HepG2 (cell line): Measurements from ENCODE around the gene HACL1.

ENCODE experiments used
- ATF2 ChIP-seq: sonication (generic); formaldehyde crosslinking; IDR thresholded peaks from 2 replicates; pipeline ENCODE4 v1.4.0; 2020; ENCODE audit warnings: missing genetic modification reagents
- KDM1A ChIP-seq: IDR thresholded peaks from 2 replicates; pipeline ENCODE4 v1.6.1; 2016; ENCODE audit warnings: missing compliant biosample characterization
- MTF1 ChIP-seq: sonication (generic); formaldehyde crosslinking; IDR thresholded peaks from 2 replicates; pipeline ENCODE4 v1.5.0; 2020; ENCODE audit warnings: missing genetic modification reagents
- NFE2L2 ChIP-seq: fragments of 150-350 bp; IDR thresholded peaks from 2 replicates; pipeline ENCODE4 v1.6.1; 2014; ENCODE audit warnings: low read length
- NR2F2 ChIP-seq: IDR thresholded peaks from 2 replicates; pipeline ENCODE4 v1.6.1; 2012; ENCODE audit warnings: low read depth, inconsistent platforms, borderline replicate concordance
- RNF2 ChIP-seq: fragments of 450-650 bp; conservative IDR thresholded peaks from 2 replicates; pipeline ENCODE4 v1.6.1; 2016; ENCODE audit warnings: low read depth
- TCF7L2 ChIP-seq: IDR thresholded peaks from 2 replicates; pipeline ENCODE4 v1.6.1; 2011; ENCODE audit warnings: mild to moderate bottlenecking, low read depth, low read length, moderate library complexity
- ZBTB21 ChIP-seq: sonication (generic); formaldehyde crosslinking; IDR thresholded peaks from 2 replicates; pipeline ENCODE4 v1.4.0; 2020; ENCODE audit warnings: missing genetic modification reagents
- ZNF512 ChIP-seq: sonication (generic); formaldehyde crosslinking; IDR thresholded peaks from 2 replicates; pipeline ENCODE4 v1.4.0; 2020; ENCODE audit warnings: mild to moderate bottlenecking, missing genetic modification reagents
- ZSCAN5A ChIP-seq: sonication (generic); formaldehyde crosslinking; IDR thresholded peaks from 2 replicates; pipeline ENCODE4 v1.8.0; 2022; ENCODE audit warnings: mild to moderate bottlenecking, missing genetic modification reagents, borderline replicate concordance
- TF ChIP-seq, protein P1 (sequence below): sonication (generic); formaldehyde crosslinking; IDR thresholded peaks from 2 replicates; pipeline ENCODE4 v1.5.0; 2020; ENCODE audit warnings: mild to moderate bottlenecking, missing genetic modification reagents, moderate library complexity
- TF ChIP-seq, protein P2 (sequence below), 2 experiments: IDR thresholded peaks; 2 replicates each; pipeline ENCODE4 v1.6.1; 2011 to 2012; ENCODE audit warnings: low read length in 2 of 2, borderline replicate concordance in 1 of 2, low read depth in 1 of 2, mild to moderate bottlenecking in 1 of 2, moderate library complexity in 1 of 2

GRCh38 chr3:15595955-15596354, 5.4 kb downstream of the HACL1 start:
- no peak for TF ChIP-seq ZNF512
- TF ChIP-seq ATF2 (CRISPR knock-in tag) = no peak
- no peak for TF ChIP-seq ZSCAN5A (CRISPR knock-in tag)
- no peak for TF ChIP-seq MTF1 (CRISPR knock-in tag)
- TF ChIP-seq, protein P1, sequence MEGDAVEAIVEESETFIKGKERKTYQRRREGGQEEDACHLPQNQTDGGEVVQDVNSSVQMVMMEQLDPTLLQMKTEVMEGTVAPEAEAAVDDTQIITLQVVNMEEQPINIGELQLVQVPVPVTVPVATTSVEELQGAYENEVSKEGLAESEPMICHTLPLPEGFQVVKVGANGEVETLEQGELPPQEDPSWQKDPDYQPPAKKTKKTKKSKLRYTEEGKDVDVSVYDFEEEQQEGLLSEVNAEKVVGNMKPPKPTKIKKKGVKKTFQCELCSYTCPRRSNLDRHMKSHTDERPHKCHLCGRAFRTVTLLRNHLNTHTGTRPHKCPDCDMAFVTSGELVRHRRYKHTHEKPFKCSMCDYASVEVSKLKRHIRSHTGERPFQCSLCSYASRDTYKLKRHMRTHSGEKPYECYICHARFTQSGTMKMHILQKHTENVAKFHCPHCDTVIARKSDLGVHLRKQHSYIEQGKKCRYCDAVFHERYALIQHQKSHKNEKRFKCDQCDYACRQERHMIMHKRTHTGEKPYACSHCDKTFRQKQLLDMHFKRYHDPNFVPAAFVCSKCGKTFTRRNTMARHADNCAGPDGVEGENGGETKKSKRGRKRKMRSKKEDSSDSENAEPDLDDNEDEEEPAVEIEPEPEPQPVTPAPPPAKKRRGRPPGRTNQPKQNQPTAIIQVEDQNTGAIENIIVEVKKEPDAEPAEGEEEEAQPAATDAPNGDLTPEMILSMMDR (CRISPR knock-in tag) = no peak
- TF ChIP-seq TCF7L2 = no peak
- TF ChIP-seq NFE2L2 = no peak
- no peak for TF ChIP-seq NR2F2
- no peak for TF ChIP-seq ZBTB21 (CRISPR knock-in tag)
- TF ChIP-seq, protein P2, sequence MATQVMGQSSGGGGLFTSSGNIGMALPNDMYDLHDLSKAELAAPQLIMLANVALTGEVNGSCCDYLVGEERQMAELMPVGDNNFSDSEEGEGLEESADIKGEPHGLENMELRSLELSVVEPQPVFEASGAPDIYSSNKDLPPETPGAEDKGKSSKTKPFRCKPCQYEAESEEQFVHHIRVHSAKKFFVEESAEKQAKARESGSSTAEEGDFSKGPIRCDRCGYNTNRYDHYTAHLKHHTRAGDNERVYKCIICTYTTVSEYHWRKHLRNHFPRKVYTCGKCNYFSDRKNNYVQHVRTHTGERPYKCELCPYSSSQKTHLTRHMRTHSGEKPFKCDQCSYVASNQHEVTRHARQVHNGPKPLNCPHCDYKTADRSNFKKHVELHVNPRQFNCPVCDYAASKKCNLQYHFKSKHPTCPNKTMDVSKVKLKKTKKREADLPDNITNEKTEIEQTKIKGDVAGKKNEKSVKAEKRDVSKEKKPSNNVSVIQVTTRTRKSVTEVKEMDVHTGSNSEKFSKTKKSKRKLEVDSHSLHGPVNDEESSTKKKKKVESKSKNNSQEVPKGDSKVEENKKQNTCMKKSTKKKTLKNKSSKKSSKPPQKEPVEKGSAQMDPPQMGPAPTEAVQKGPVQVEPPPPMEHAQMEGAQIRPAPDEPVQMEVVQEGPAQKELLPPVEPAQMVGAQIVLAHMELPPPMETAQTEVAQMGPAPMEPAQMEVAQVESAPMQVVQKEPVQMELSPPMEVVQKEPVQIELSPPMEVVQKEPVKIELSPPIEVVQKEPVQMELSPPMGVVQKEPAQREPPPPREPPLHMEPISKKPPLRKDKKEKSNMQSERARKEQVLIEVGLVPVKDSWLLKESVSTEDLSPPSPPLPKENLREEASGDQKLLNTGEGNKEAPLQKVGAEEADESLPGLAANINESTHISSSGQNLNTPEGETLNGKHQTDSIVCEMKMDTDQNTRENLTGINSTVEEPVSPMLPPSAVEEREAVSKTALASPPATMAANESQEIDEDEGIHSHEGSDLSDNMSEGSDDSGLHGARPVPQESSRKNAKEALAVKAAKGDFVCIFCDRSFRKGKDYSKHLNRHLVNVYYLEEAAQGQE (IDR thresholded peaks at IDR 0.05; ENCODE audit: borderline replicate concordance in 1 of 2, low read depth in 1 of 2, low read length in 2 of 2) = no peak
- no peak for TF ChIP-seq RNF2
- TF ChIP-seq KDM1A (CRISPR knock-in tag) = no peak
